SK-N-DZ (cell line): ENCODE results near the gene NDUFA13.

Experiments used
- DNase-seq: peaks from one replicate; pipeline ENCODE4 v3.0.0-alpha.2; 2015; ENCODE audit warnings: low spot score

Gene NDUFA13

GRCh38 chr19:19488875-19489690 lies 26.9 kb upstream of the NDUFA13 start:
- DNase-seq, result peak; percentile 82

DNA sequence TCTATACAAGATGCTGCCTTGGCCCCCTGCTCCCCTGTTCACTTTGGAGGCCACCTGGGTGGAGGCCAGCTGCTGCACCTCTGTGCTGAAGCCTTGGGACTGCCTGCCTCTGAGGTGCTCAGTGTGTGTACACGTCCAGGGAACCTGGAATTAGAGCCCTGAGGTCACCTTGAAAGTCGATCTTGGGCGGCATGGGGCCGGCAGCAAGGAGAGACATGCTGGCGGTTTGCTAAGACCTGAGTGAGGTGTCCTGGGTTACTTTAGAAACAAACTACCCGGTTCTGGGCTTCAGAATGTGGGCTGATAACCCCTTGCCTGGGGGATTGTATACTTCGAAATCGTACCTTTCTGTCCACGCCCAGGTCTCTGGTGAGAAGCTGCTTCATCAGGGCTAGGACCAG lies 26.2 kb upstream of the NDUFA13 start:
- DNase-seq, result no peak

DNA sequence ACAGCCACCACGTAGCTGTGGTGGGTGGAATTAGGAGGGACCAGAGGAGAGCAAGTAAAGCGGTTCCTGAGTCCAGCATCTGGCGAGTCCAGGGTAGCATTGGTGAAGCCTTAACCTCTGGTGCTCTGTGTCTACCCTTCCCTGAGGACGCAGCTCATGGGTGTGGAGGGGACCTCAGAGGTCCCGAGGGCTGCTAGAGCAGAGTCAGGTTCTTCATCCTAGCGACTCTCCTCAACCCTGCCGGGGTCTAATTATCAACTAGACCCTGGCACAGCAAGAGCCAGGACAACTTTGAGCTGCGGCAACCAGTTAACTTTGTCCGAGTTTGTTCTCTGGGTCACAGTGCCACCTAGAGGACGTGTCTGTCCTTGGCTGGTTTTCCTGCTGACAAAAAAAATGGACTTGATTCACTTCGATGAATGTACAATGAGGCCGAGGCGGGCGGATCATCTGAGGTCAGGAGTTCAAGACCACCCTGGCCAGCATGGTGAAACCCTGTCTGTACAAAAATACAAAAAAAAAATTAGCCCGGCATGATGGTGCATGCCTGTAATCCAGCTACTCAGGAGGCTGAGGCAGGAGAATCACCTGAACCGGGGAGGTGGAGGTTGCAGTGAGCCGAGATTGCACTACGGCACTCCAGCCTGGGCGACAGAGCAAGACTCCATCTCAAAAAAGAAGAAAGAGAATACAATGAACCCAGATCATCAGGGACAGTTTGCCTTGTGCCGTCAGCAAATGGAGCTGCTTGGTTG lies 25.6 kb upstream of the NDUFA13 start:
- peak; percentile 71 for DNase-seq

- no peak for DNase-seq
Observed at GRCh38 chr19:19491321-19492025, 24.6 kb upstream of the NDUFA13 start.

GRCh38 chr19:19492026-19492610 lies 23.9 kb upstream of the NDUFA13 start:
- no peak for DNase-seq

DNA sequence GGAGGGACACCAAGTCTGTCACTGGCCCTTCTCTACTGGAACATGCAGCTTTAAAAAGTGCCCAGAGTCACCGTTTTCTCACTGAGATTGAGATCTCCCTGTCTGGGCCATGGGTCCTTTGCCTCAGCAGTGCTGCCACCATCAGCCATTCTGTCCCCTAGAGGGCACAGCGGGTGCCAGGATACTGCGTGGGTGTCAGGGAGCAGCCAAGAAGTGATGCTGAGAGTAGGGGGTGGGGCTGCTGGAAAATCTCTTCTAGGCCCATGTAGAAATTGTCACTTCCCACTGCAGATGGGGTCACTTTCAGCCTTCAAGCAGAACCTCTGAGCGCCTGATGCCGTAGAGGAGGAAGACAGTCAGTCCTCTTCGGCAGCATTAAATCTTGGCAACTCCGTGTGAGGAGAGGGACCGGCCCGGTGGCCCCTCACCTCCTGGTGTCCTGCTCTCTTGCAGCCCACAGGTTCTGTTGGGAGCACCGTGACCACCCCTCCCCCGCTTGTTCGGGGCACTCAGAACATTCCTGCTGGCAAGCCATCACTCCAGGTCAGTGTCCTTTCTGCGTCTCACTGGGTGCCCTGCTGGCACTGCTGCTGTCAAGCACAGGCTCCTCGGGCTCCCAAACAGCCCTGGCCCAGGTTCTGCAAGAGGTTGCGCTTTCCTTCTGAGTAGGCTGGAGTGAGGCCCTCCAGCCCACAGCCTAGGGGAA lies 22.0 kb upstream of the NDUFA13 start:
- no peak for DNase-seq

DNA sequence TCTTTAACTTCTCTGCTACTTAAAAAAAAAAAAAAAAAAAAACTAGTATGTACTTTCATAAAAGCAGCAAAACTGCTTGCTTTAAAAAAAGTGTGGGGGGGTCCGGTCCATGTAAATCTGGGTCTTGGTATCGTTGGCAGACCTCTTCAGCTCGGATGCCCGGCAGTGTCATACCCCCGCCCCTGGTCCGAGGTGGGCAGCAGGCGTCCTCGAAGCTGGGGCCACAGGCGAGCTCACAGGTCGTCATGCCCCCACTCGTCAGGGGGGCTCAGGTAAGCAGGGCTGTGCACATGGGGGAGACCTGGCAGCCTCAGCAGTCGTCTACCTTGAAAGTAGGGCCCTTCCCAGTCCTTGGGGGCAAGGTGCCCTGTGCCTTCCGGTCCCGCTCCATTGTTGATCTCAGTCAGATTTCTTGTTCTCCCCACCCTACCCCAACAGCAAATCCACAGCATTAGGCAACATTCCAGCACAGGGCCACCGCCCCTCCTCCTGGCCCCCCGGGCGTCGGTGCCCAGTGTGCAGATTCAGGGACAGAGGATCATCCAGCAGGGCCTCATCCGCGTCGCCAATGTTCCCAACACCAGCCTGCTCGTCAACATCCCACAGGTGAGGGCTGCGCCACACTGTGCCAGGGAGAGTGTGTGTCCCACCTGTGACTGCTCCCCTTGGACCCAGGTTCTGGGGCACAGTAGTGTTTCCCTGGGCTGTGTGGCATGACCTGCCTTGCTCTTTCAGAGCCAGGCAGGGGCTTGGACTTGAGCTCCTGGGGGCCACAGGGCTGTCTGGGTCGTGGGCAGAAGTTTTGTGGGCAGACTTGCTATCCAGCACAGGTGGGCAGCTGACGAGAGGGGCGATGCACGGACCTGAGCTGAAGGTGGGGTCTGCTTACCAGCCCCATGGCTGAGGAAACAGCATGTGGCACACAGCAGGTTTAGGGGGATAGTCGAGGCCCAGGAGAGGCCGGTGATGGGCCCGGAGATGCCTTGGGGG lies 20.1 kb upstream of the NDUFA13 start:
- no peak for DNase-seq

- no peak for DNase-seq
Observed at GRCh38 chr19:19498255-19498991, 17.6 kb upstream of the NDUFA13 start.

- no peak for DNase-seq
Observed at GRCh38 chr19:19499272-19499995, 16.6 kb upstream of the NDUFA13 start.

- no peak for DNase-seq
Observed at GRCh38 chr19:19500975-19501644, 14.9 kb upstream of the NDUFA13 start.

DNA sequence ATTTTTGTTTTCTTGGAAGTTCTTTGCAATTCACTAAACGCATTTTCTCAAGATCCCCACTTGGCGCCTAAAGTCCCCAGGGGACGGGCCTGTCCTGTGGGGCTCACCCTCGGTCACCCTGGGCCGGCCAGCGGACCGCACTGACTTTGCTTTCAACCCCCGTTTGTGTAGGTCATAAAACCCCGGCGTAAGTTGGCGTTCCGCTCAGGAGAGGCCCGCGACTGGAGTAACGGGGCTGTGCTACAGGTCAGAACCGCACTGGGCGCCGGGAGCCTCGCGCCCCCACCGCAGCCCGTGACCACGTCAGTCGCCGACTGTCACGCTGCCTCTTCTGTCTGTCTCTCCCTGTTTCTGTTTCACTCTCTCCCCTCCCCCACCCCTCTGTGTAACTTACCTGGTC lies 14.2 kb upstream of the NDUFA13 start:
- no peak for DNase-seq

GRCh38 chr19:19502281-19502680 lies 13.7 kb upstream of the NDUFA13 start:
- DNase-seq, result no peak

GRCh38 chr19:19502808-19503602 lies 13.0 kb upstream of the NDUFA13 start:
- no peak for DNase-seq

DNA sequence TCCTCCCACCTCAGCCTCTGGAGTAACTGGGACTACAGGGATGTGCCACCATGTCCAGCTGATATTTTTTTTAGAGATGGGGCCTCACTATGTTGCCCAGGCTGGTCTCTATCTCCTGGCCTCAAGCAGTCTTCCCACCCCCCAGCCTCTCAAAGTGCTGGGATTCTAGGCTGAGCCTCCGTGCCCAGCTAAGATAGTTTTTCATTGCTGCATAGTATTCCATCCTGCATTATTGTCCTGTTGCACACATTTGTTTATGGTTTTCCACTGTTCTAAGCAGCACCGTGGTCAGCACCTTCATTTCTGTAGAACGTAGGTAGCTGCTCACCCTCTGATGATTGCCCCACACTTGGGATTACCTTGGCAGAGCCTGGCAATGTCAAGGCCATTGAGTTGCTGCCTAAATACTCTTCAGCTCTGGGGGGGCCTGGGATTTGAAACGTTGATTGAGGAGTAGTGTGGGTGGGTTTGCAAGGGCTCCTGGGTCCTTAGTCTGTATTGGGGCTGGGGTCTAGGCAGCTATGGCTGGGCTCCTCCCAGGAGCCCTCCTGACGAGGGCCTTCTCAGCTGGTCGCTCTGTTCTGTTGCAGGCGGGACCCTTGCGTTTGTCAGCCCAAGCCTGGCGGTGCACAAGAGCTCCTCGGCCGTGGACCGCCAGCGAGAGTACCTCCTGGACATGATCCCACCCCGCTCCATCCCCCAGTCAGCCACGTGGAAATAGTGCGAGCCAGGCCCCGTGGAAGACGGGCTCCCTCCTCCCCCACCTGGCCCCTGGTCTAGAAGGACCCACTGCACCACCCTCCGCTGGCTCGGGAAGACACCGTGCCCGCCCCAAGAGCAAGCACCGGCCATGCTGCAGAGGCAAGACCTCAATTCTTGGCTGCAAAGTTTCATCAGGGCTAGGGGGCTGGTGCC lies 11.0 kb upstream of the NDUFA13 start:
- DNase-seq, result no peak

GRCh38 chr19:19505669-19506326 lies 10.2 kb upstream of the NDUFA13 start:
- DNase-seq, result no peak

DNA sequence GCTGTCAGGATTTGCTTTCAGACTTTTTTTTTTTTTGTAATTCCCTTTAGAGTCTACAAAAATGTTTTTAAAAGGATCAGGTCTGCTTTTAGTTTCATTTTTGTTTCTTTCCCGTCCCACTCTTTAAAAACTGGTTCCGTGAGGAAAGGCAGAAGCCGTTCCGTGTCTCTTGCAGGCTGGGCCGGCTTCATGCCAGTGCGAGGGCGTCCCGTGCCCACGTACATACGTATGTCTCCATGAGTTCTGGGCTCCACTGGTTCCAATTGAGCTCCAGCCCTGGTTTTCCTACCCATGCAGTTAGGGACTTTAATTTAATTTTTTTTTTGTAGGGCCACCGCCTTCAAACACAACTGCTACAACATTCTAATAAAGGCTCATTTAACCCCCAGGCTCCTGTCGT lies 9.4 kb upstream of the NDUFA13 start:
- DNase-seq, result no peak
